ENCODE data around the gene GMFB. TPM values are rescaled to one million over a fixed set of nuclear protein-coding genes. Genes with fewer than 3 reads are reported as not detected.
"Not testable (repeated sequence)": the region's sequence is repeated elsewhere in the genome, so short reads cannot be mapped to it uniquely, and the experiment has no call there.

The GMFB gene
- total RNA-seq, 2 experiments from 2014 or later: 35.8 to 37.2 TPM

DNA sequence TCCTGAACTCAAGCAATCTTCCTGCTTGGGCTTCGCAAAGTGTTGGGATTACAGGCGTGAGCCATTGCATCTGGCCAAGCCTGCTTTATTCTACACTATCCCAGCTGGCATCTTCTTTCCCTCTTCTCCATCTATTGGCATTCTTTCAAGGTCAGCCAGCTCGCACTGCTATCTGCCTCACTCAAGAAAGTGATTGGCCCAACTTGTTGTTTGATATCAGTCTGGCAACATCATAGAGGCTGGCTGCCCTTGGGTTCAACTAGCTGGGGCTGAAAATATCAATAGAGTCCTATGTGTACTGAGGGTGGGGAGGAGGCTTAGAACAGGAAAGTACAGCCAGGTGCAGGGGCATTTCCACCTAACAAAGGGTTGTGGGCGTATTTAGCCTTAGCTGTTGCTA lies 17.1 kb downstream of the GMFB start:
- DNase-seq: no peak
- H3K27me3 Mint-ChIP-seq: no peaks in the 10 kb centered on the region
- POLR2A ChIA-PET: no interaction called here
- H3K4me1 Mint-ChIP-seq: no peaks in the 10 kb centered on the region
- H3K27ac Mint-ChIP-seq: no peak overlapping the region
- H3K4me3 Mint-ChIP-seq: no peak overlapping the region
- CTCF ChIA-PET: interaction anchor here (1.1 to 1.5 kb wide), 2 partner anchors 12 to 17 kb away, joined by 3 read pairs; partner anchors contain the start of gene GMFB
- peaks cover 11% of the 10 kb centered on the region for H3K9me3 Mint-ChIP-seq
- H3K36me3 Mint-ChIP-seq (ENCODE audit: low read depth): peaks cover 27% of the 10 kb centered on the region

DNA sequence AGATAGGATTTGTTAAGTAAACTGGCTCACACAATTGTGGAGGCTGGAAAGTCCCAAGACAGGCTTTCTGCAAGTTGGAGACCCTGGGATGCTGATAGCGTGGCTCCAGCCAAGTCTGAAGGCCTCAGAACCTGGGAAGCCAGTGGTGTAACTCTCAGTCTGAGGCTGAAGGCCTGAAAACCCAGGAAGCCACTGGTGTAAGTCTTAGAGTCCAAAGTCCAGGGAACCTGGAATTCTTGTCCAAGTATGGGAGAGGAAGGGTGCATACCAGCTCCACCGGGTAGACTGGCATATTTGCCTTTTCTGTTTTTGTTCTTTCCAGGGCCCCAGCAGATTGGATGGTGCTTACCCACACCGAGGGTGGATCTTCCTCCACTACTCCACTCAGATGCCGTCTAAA lies 18.1 kb downstream of the GMFB start:
- Mint-ChIP-seq H3K4me3 (no peak overlapping the region), H3K9me3 (peaks cover 12% of the 10 kb centered on the region)
- POLR2A ChIA-PET: no interaction called here

DNA sequence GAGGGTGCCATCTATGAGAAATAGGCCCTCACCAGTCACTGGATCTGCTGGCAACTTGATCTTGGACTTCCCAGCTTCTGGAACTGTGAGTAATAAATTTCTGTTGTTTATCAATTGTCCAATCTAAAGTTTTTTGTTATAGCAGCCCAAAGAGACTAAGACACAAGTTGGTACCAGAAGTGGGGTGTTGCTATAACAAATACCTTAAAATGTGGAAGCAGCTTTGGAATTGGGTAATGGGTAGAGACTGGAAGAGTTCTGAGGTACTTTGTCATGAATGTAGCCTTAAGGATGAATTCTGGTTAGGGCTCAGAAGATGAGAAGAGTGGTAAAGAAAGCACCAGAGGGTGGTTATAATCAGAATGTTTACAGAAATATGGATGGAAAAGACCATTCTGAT lies 21.5 kb downstream of the GMFB start:
- no peaks in the 10 kb centered on the region for H3K4me1 Mint-ChIP-seq
- peaks cover 12% of the 10 kb centered on the region for H3K36me3 Mint-ChIP-seq (ENCODE audit: low read depth)
- H3K27me3 Mint-ChIP-seq: no peaks in the 10 kb centered on the region
- no peak overlapping the region for H3K4me3 Mint-ChIP-seq
- H3K9me3 Mint-ChIP-seq: peaks cover 12% of the 10 kb centered on the region
- CTCF ChIA-PET: no interaction called here
- no peak overlapping the region for H3K27ac Mint-ChIP-seq
- DNase-seq: no peak
- POLR2A ChIA-PET: no interaction called here

More for the DNA sequence above, 18.1 kb downstream of the GMFB start:
- H3K27me3 Mint-ChIP-seq: no peaks in the 10 kb centered on the region
- DNase-seq: no peak
- H3K4me1 Mint-ChIP-seq: no peaks in the 10 kb centered on the region
- H3K27ac Mint-ChIP-seq: no peak overlapping the region
- CTCF ChIA-PET: interaction anchor here (1.3 kb wide), 1 partner anchor 302 kb away, joined by 4 read pairs; no protein-coding TSS in a partner anchor
- H3K36me3 Mint-ChIP-seq (ENCODE audit: low read depth): peaks cover 23% of the 10 kb centered on the region

DNA sequence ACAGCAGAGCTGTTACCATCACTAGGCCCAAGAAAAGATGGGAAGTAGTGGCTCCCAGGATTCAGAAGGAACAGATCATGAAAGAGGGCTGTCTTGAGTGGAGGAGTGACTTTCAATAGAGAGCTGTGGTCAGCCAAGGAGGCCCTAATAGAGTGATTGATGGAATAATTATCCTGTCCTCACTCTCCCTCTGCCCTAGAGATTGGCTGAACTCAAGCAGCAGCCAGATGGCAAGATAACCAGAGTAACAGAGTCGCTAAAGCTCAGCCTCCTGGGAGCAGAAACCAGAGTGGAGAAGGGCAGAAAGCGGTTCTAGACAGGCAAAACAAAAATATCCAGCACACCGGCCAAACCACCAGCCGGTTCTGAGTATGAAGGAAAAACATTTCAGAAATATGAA lies 23.1 kb downstream of the GMFB start:
- Mint-ChIP-seq H3K9me3 (peaks cover 12% of the 10 kb centered on the region), H3K27me3 (no peaks in the 10 kb centered on the region), H3K27ac (no peak overlapping the region), H3K4me1 (no peaks in the 10 kb centered on the region), H3K36me3 (ENCODE audit: low read depth) (peaks cover 12% of the 10 kb centered on the region), H3K4me3 (no peak overlapping the region)
- CTCF ChIA-PET: interaction anchor here (1.4 kb wide), 1 partner anchor 44 kb away, joined by 5 read pairs; the partner anchor contains the start of gene CGRRF1
- POLR2A ChIA-PET: no interaction called here
- DNase-seq: no peak

DNA sequence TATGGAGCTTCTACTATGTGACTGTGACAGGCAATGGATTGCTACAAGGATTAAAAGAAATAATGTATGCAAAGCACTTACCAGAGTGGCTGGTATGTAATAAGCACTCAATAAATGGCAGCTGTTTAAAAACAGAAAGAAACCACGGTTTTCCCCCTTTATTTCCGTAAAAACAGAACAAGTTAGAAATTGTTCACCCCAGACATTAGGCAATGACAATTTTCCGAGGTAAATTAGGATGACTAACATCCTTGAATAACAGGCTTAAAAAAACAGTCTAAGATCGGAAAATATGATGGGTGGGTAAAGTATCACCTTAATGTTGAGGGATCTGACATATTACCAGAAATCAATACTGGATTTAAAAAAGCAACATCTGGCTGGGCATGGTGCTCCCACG lies 26.7 kb downstream of the GMFB start:
- Mint-ChIP-seq H3K4me1 (no peaks in the 10 kb centered on the region), H3K9me3 (peaks cover 11% of the 10 kb centered on the region), H3K4me3 (no peak overlapping the region), H3K27me3 (no peaks in the 10 kb centered on the region), H3K27ac (no peak overlapping the region), H3K36me3 (ENCODE audit: low read depth) (peaks cover 2% of the 10 kb centered on the region)
- ChIA-PET CTCF (interaction anchor here (1.5 kb wide), 1 partner anchor 10 kb away, joined by 3 read pairs; no protein-coding TSS in a partner anchor), POLR2A (no interaction called here)
- DNase-seq: no peak

DNA sequence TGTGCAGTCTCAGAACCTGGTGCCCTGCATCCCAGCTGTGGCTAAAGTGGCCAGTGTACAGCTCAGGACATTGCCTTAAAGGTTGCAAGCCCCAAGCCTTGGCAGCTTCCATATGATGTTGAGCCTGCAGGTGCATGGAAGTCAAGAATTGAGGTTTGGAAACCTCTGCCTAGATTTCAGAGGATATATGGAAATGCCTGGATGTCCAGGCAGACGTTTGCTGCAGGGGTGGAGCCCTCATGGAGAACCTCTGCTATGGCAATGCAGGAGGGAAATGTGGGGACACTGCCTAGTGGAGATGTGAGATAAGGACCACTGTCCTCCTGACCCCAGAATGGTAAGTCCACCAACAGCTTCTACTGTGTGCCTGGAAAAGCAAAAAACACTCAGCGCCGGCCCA lies 29.7 kb downstream of the GMFB start:
- no peak overlapping the region for H3K4me3 Mint-ChIP-seq
- ChIA-PET POLR2A (no interaction called here), CTCF (no interaction called here)
- H3K27me3 Mint-ChIP-seq: no peaks in the 10 kb centered on the region
- peaks cover 2% of the 10 kb centered on the region for H3K36me3 Mint-ChIP-seq (ENCODE audit: low read depth)
- H3K4me1 Mint-ChIP-seq: no peaks in the 10 kb centered on the region
- DNase-seq: no peak
- peaks cover 10% of the 10 kb centered on the region for H3K9me3 Mint-ChIP-seq
- H3K27ac Mint-ChIP-seq: no peak overlapping the region

DNA sequence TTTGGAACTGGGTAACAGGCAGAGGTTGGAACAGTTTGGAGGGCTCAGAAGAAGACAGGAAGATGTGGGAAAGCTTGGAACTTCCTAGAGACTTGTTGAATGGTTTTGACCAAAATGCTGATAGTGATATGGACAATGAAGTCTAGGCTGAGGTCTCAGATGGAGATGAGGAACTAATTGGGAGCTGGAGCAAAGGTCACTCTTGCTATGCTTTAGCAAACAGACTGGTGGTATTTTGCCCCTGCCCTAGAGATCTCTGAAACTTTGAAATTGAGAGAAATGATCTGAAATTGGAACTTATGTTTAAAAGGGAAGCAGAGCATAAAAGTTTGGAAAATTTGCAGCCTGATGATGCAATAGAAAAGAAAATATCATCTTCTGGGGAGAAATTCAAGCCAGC lies 30.2 kb downstream of the GMFB start:
- H3K27ac Mint-ChIP-seq; H3K36me3 Mint-ChIP-seq (ENCODE audit: low read depth); CTCF ChIA-PET; H3K27me3 Mint-ChIP-seq; POLR2A ChIA-PET; H3K4me1 Mint-ChIP-seq; DNase-seq; H3K4me3 Mint-ChIP-seq; H3K9me3 Mint-ChIP-seq: not testable (repeated sequence)

DNA sequence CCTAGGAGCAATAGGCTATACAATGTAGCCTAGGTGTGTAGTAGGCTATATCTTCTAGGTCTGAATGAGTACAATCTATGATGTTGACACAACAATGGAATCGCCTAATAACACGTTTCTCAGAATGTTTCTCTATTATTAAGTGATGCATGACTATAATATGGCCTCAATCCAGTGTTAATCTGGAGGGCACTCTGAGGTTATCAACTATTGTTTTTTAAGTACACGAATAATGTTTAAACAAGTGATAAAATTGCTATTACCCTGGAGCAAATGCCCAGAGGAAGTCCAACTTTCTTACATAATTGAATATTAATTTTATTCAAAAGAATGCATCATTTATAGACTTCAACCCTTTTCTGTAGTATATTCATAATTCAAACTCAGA lies 31.2 kb downstream of the GMFB start:
- ChIA-PET CTCF (no interaction called here), POLR2A (no interaction called here)
- Mint-ChIP-seq H3K27me3 (no peaks in the 10 kb centered on the region), H3K27ac (no peak overlapping the region), H3K4me3 (no peak overlapping the region), H3K36me3 (ENCODE audit: low read depth) (no peaks in the 10 kb centered on the region), H3K9me3 (peaks cover 10% of the 10 kb centered on the region), H3K4me1 (no peaks in the 10 kb centered on the region)
- DNase-seq: no peak

DNA sequence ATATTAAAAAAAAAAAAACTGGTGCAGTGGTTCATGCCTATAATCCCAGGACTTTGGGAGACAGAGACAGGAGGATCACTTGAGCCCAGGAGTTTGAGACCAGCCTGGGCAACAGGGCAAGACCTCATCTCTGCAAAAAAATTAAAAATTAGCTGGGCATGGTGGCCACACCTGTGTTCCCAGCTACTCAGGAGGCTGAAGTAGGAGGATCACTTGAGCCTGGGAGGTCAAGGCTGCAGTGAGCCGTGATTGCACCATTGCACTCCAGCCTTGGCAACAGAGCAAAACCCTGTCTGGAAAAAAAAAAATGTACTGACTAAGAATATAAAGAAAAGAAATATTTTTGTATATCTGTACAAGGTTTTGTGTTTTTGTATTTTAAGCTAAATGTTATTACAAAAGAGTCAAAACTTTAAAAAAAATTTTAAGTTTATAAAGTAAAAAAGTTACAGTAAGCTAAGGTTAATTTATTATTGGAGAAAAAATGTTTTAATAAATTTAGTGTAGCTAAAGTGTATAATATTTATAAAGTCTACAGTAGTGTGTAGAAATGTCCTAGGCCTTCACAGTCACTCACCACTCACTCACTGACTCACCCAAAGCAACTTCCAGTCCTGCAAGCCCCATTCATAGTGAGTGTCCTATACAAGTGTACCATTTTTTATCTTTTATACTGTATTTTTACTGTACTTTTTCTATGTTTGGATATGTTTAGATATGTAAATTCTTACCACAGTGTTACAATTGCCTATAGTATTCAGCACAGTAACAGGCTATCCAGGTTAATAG lies 31.8 kb downstream of the GMFB start:
- H3K36me3 Mint-ChIP-seq (ENCODE audit: low read depth); H3K4me3 Mint-ChIP-seq; H3K27ac Mint-ChIP-seq; H3K4me1 Mint-ChIP-seq; H3K27me3 Mint-ChIP-seq; H3K9me3 Mint-ChIP-seq; DNase-seq; POLR2A ChIA-PET: not testable (repeated sequence)
- CTCF ChIA-PET: interaction anchor here (0.6 to 1.2 kb wide), 3 partner anchors 15 to 59 kb away, joined by 3 to 4 read pairs (median 3); partner anchors contain the start of gene CNIH1

DNA sequence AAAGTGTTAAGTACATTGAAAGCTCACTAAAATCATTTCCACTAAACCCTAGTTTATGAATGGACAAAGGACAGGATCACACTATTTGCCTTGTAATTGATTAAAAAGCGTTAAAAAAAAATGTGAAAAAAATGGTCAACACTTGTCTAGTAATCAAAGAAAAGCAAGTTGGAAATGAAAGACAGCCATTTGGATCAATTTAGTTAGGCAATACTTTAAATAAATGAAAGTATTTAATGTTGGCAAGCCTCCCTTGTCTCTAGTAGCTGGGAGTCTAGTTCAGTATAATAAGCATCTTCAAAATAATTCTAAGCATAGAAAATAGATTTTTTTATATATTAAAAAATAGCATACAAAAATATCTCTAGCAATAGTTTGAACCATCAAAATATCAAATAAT lies 33.4 kb downstream of the GMFB start:
- DNase-seq: no peak
- H3K4me1 Mint-ChIP-seq: peaks cover 1% of the 10 kb centered on the region
- H3K36me3 Mint-ChIP-seq (ENCODE audit: low read depth): no peaks in the 10 kb centered on the region
- peaks cover 10% of the 10 kb centered on the region for H3K9me3 Mint-ChIP-seq
- ChIA-PET CTCF (interaction anchor here (1.2 kb wide), 1 partner anchor 18 kb away, joined by 4 read pairs; no protein-coding TSS in a partner anchor), POLR2A (no interaction called here)
- H3K27ac Mint-ChIP-seq: no peak overlapping the region
- no peak overlapping the region for H3K4me3 Mint-ChIP-seq
- no peaks in the 10 kb centered on the region for H3K27me3 Mint-ChIP-seq

DNA sequence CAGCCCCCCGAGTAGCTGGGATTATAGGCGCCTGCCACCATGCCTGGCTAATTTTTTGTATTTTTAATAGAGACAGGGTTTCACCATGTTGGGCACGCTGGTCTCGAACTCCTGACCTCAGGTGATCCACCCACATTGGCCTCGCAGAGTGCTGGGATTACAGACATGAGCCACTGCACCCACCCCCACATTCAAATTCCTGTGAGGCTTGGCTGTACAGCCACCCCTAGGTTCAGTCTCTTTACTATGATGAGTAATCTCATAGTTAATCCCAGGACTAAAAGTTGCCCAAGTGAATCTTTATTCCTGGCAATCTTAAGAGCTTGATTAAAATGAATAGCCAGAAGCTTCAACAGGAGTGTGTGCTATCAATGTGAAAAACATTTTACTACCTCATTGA lies 34.8 kb downstream of the GMFB start:
- CTCF ChIA-PET; H3K9me3 Mint-ChIP-seq; H3K27me3 Mint-ChIP-seq; H3K27ac Mint-ChIP-seq; POLR2A ChIA-PET; H3K4me3 Mint-ChIP-seq; H3K4me1 Mint-ChIP-seq; DNase-seq; H3K36me3 Mint-ChIP-seq (ENCODE audit: low read depth): not testable (repeated sequence)

DNA sequence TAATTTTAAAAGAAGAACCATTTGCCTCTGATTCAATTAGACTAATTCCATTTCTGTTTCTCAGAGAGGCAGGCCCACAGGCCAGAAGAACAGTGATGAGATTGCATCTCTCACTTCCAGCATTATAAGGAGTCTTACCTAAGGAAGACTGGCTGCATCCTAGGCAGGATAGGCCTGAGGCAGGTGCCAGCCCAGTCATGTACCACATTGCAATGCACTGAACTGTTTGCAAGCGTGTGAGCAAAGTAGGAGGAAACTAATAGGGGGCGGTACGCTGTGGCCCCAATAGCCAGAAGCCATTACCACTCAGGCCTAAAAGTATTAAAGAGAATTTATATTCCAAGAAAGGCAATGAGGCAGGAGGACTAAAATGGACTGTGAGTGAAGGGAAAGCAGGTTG lies 35.5 kb downstream of the GMFB start:
- POLR2A ChIA-PET: no interaction called here
- Mint-ChIP-seq H3K27ac (no peak overlapping the region), H3K27me3 (no peaks in the 10 kb centered on the region), H3K4me1 (peaks cover 1% of the 10 kb centered on the region), H3K4me3 (no peak overlapping the region), H3K9me3 (no peaks in the 10 kb centered on the region), H3K36me3 (ENCODE audit: low read depth) (no peaks in the 10 kb centered on the region)
- CTCF ChIA-PET: no interaction called here
- no peak for DNase-seq

DNA sequence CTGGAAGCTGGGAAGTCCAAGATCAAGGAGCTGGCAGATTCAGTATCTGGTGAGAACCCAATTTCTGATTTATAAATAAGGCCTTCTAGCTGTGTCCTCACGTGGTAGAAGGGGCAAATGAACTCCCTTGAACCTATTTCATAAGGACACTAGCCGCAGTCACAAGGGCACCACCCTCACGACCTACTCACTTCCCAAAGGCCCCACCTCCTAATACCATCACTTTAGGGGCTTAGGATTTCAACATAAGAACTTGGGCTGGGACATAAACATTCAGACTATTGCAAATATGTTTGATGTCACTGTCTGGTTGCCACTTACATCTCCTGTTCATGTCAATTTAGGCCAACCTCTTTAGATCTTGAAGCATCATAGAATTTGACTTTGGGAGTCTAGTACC lies 36.8 kb downstream of the GMFB start:
- POLR2A ChIA-PET: no interaction called here

More for the DNA sequence above, 36.8 kb downstream of the GMFB start:
- peaks cover 1% of the 10 kb centered on the region for H3K4me1 Mint-ChIP-seq
- H3K27ac Mint-ChIP-seq: no peak overlapping the region
- no peaks in the 10 kb centered on the region for H3K9me3 Mint-ChIP-seq
- CTCF ChIA-PET: interaction anchor here (0.6 to 1.5 kb wide), 3 partner anchors 18 to 55 kb away, joined by 3 to 5 read pairs (median 3); partner anchors contain the start of gene CDKN3
- H3K4me3 Mint-ChIP-seq: no peak overlapping the region
- no peak for DNase-seq
- peaks cover 2% of the 10 kb centered on the region for H3K27me3 Mint-ChIP-seq
- H3K36me3 Mint-ChIP-seq (ENCODE audit: low read depth): no peaks in the 10 kb centered on the region

Measured in activated CD4-positive, alpha-beta T cell treated with anti-CD3 and anti-CD28 coated beads, Interleukin-2, amount 10 ng/mL, durations not matched to agents 7 days and 5 days (primary cell).